Endodermal cell (in vitro differentiated cells): Measurements from ENCODE around the gene NEDD1. TPM values are rescaled to one million over a fixed set of nuclear protein-coding genes. Genes with fewer than 3 reads are reported as not detected.

Source experiments
- DNase-seq: peaks from one replicate; pipeline ENCODE4 v3.0.0-alpha.2; 2017
- H3K27ac ChIP-seq: 2 replicates; pipeline ENCODE4 v1.5.1; 2013; ENCODE audit warnings: mild to moderate bottlenecking, low read depth, low read length, moderate library complexity
- H3K27me3 ChIP-seq: 2 replicates; pipeline ENCODE4 v1.6.1; 2013; ENCODE audit warnings: mild to moderate bottlenecking, low read length, moderate library complexity; ENCODE audit not compliant: insufficient read depth, control insufficient read depth, poor library complexity, severe bottlenecking
- H3K36me3 ChIP-seq: 2 replicates; pipeline ENCODE4 v1.7.0; 2013; ENCODE audit warnings: mild to moderate bottlenecking, low read length, moderate library complexity; ENCODE audit not compliant: control insufficient read depth, insufficient read depth
- H3K4me1 ChIP-seq: one replicate; pipeline ENCODE4 v1.7.0; 2013; ENCODE audit warnings: low read length; ENCODE audit not compliant: control insufficient read depth, insufficient read depth
- H3K4me3 ChIP-seq: 2 replicates; pipeline ENCODE4 v1.5.1; 2013; ENCODE audit warnings: mild to moderate bottlenecking, low read length, moderate library complexity
- H3K9ac ChIP-seq: 2 replicates; pipeline ENCODE4 v1.6.1; 2013; ENCODE audit warnings: mild to moderate bottlenecking, low read length, moderate library complexity; ENCODE audit not compliant: poor library complexity, severe bottlenecking; ENCODE audit errors: extremely low read depth
- H3K9me3 ChIP-seq: 2 replicates; pipeline ENCODE4 v1.6.1; 2013; ENCODE audit warnings: mild to moderate bottlenecking, low read length, moderate library complexity; ENCODE audit not compliant: control insufficient read depth
- H3K27ac Mint-ChIP-seq: 2 replicates; pipeline ENCODE4 v1.8.0; 2020; ENCODE audit warnings: mixed read lengths
- H3K27me3 Mint-ChIP-seq: 2 replicates; pipeline ENCODE4 v1.8.0; 2021; ENCODE audit warnings: mild to moderate bottlenecking, mixed read lengths; ENCODE audit not compliant: insufficient read depth
- H3K36me3 Mint-ChIP-seq: 2 replicates; pipeline ENCODE4 v1.8.0; 2020; ENCODE audit warnings: low read depth, mixed read lengths
- H3K4me1 Mint-ChIP-seq: 2 replicates; pipeline ENCODE4 v1.8.0; 2020; ENCODE audit warnings: mixed read lengths
- H3K4me3 Mint-ChIP-seq: 2 replicates; pipeline ENCODE4 v1.8.0; 2020; ENCODE audit warnings: mild to moderate bottlenecking, moderate library complexity, mixed read lengths
- H3K9me3 Mint-ChIP-seq: 2 replicates; pipeline ENCODE4 v1.8.0; 2020; ENCODE audit warnings: mild to moderate bottlenecking, mixed read lengths
- WGBS, 2 experiments: methylation state at CpG; one replicate each; pipeline versions ENCODE4 v1.1.5 to v1.1.7; 2013; ENCODE audit warnings: missing lambda C conversion rate in 2 of 2, mixed read lengths in 1 of 2; ENCODE audit not compliant: insufficient coverage in 1 of 2, insufficient read length in 1 of 2; 5-methylcytosine and 5-hydroxymethylcytosine counted together
- total RNA-seq, 2 donors: library from RNA; stranded (reverse); fragmentation: NEBNext Ultra II Directional in 1 of 2; extraction: Animal tissue kit (Norgen Biotek cat#: 25700) in 1 of 2; gene quantifications; 2 replicates in 1 of 2; 3 replicates in 1 of 2; pipeline ENCODE4 v1.2.1, GENCODE V29; 2021
- TF ChIP-seq, protein P1 (sequence below): fragments of 200-600 bp; sonication (generic); conservative IDR thresholded peaks from 2 replicates; pipeline ENCODE4 v1.5.0; 2021; ENCODE audit warnings: antibody characterized with exemption, mild to moderate bottlenecking

NEDD1 gene
- total RNA-seq, 2 donors from 2014 or later, result 34.6 to 42.1 TPM

DNA sequence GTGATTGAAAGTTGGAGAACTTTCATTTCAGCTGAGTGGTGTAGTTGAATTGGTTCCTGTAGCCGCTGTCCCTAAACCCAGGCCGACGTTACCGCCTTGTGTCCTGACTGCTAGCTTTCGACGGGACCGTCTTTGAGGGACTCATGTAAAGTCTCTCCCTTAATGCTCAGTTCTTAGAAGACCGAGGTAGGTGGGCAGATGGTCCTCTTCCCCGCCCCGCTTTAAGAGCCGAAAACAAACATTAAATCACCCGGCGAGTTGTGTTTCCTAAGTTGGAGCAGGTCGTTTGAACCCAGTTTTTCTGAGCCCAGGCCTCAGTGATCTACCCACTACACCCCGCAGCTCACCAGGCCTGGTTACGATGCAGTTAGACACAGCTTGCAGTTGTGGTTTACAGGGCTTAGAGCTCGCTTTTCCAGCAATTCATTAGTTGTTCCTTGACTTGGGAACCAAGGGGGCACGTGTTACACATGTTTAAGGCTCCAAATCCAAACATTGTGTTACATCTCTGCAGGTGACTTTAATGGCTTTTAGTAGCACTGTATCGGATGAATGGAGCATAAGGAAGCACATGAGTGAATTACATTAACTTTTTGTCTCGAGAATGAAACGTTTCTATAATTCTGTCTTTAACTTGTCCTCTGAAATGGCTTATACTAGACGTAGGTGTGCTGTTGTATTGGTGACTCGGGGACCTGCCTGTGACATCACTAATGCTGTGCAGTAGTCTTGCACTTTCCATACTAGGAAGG, 790 bp downstream of the NEDD1 start:
- H3K4me3 Mint-ChIP-seq, result peak overlapping the region; percentile 90
- H3K4me1 Mint-ChIP-seq, result peaks cover 21% of the 10 kb centered on the region
- H3K36me3 Mint-ChIP-seq, result peaks cover 2% of the 10 kb centered on the region
- peak; percentile 84 for DNase-seq
- H3K9me3 ChIP-seq, result no peaks in the 10 kb centered on the region
- no peaks in the 10 kb centered on the region for H3K27me3 ChIP-seq
- WGBS, 2 experiments, result 20 to 29% methylated on average over 12 to 23 of the region's 23 CpGs
- no peaks in the 10 kb centered on the region for H3K4me1 ChIP-seq
- H3K27me3 Mint-ChIP-seq, result no peaks in the 10 kb centered on the region
- TF ChIP-seq, protein P1, sequence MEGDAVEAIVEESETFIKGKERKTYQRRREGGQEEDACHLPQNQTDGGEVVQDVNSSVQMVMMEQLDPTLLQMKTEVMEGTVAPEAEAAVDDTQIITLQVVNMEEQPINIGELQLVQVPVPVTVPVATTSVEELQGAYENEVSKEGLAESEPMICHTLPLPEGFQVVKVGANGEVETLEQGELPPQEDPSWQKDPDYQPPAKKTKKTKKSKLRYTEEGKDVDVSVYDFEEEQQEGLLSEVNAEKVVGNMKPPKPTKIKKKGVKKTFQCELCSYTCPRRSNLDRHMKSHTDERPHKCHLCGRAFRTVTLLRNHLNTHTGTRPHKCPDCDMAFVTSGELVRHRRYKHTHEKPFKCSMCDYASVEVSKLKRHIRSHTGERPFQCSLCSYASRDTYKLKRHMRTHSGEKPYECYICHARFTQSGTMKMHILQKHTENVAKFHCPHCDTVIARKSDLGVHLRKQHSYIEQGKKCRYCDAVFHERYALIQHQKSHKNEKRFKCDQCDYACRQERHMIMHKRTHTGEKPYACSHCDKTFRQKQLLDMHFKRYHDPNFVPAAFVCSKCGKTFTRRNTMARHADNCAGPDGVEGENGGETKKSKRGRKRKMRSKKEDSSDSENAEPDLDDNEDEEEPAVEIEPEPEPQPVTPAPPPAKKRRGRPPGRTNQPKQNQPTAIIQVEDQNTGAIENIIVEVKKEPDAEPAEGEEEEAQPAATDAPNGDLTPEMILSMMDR, result no peak
- peak overlapping the region; percentile 9 for H3K27ac ChIP-seq
- peak overlapping the region; percentile 96 for H3K27ac Mint-ChIP-seq
- no peaks in the 10 kb centered on the region for H3K9me3 Mint-ChIP-seq
- peak overlapping the region; percentile 93 for H3K4me3 ChIP-seq
- H3K9ac ChIP-seq, result peak overlapping the region; percentile 75
- H3K36me3 ChIP-seq, result peaks cover 6% of the 10 kb centered on the region

DNA sequence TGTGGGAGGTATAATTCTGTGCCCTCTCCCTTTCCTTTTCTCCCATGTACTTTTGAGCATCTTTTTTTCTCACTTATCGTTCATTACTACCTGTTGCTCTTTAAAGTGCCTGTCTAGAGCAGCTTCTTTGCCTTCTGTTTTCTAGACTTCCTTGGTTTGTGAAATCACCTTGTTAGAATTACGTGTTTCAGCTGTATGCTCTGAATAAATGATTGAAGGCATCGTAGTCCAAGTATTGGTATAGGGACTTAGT, 1.3 kb downstream of the NEDD1 start:
- Histone ChIP-seq H3K9me3 (no peaks in the 10 kb centered on the region), H3K36me3 (peaks cover 9% of the 10 kb centered on the region), H3K9ac (no peak overlapping the region), H3K4me3 (peak overlapping the region; percentile 93), H3K27ac (no peak overlapping the region), H3K4me1 (no peaks in the 10 kb centered on the region), H3K27me3 (no peaks in the 10 kb centered on the region)
- no peaks in the 10 kb centered on the region for H3K27me3 Mint-ChIP-seq
- H3K27ac Mint-ChIP-seq, result peak overlapping the region; percentile 96
- H3K9me3 Mint-ChIP-seq, result no peaks in the 10 kb centered on the region
- TF ChIP-seq, protein P1, result no peak
- peaks cover 21% of the 10 kb centered on the region for H3K4me1 Mint-ChIP-seq
- DNase-seq, result no peak
- peaks cover 5% of the 10 kb centered on the region for H3K36me3 Mint-ChIP-seq
- peak overlapping the region; percentile 90 for H3K4me3 Mint-ChIP-seq
- 84% methylated on average over 3 of the region's 3 CpGs for WGBS, 2 experiments

DNA sequence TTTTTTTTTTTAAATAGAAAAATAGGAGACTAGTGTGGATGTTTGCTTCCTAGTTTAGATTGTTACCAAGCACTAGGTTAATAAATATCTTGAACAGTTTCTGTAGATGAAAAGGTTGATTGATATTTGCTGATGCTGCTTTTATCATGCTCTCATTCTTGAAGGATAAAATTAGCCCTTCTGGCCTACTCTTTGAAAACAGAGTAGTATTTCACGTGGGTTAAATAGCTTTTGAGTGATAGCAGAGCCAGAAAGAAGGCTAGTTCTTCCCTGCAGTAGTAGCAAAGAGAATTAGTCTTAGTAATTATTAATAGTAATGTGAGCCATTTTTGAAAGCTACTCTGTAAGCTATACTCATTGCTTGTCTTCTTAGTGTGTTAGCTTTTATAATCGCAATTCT, 5.2 kb downstream of the NEDD1 start:
- Histone ChIP-seq H3K4me1 (no peaks in the 10 kb centered on the region), H3K9me3 (no peaks in the 10 kb centered on the region), H3K27me3 (no peaks in the 10 kb centered on the region), H3K4me3 (no peak overlapping the region), H3K9ac (no peak overlapping the region), H3K27ac (no peak overlapping the region), H3K36me3 (peaks cover 9% of the 10 kb centered on the region)
- Mint-ChIP-seq H3K4me3 (no peak overlapping the region), H3K4me1 (peaks cover 32% of the 10 kb centered on the region), H3K36me3 (peaks cover 22% of the 10 kb centered on the region), H3K9me3 (peaks cover 2% of the 10 kb centered on the region), H3K27ac (no peak overlapping the region), H3K27me3 (no peaks in the 10 kb centered on the region)
- WGBS, 2 experiments, result 67 to 87% methylated on average over 1 of the region's 2 CpGs
- no peak for DNase-seq
- TF ChIP-seq, protein P1, result no peak
